Measurements from ENCODE around the gene SLC35C1. TPM values are rescaled to one million over a fixed set of nuclear protein-coding genes. Genes with fewer than 3 reads are reported as not detected.

SLC35C1 gene
- total RNA-seq, 1 donor from 2014 or later = 17.1 TPM

DNA sequence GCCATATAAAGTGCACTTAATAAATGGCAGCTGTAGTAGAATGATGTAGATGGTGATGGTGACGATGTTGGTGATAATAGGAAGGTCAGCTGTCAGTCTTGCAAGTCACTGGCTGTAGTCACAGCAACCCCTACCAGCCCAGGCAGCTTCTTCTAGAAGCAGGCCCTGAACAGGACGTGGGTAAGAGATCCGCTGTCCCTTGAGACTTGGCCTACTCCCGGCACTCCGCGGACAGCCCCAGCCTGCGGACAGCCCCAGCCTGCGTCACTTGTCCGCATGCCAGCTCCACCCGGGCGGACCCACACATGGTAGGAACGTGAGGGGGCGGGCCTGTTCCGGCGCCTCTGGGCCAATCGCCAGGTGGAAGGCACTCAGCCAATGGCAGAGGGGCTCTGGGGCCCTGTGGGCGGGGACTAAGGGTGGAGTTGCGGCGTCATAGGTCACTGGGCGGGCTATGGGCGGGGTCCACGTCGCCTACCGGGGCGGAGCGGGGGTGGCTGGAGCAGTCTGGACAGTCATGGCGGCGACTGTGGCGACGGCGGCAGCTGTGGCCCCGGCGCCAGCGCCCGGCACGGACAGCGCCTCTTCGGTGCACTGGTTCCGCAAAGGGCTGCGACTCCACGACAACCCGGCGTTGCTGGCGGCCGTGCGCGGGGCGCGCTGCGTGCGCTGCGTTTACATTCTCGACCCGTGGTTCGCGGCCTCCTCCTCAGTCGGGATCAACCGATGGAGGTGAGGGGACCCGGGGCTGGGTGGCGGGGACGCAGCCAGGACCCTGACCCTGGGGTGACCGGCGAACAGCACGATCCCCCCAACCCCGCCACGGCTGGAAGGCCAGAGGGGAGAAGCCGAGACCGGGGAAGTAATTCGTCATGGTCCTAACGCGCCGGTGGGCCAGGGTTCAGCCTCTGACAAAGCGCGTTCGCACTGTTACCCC, 42.3 kb downstream of the SLC35C1 start, which contains the start of gene CRY2:
Gene CRY2, plus strand, starts transcription at position 502 of the 937 bp plus-strand sequence. Its CDS starts 16 bp downstream, at position 518.
- Mint-ChIP-seq H3K27me3 (ENCODE audit: low read depth) (peaks cover 12% of the 10 kb centered on the region), H3K27ac (peak within 1 kb of the TSS; percentile 87), H3K4me3 (ENCODE audit: low read depth) (peak within 1 kb of the TSS; percentile 84), H3K36me3 (ENCODE audit: low read depth) (peaks cover 11% of the 10 kb centered on the region), H3K4me1 (ENCODE audit: low read depth) (peaks cover 47% of the 10 kb centered on the region), H3K9me3 (no peaks in the 10 kb centered on the region)
- DNase-seq (ENCODE audit: low spot score) = peak; percentile 96
- intact Hi-C loops (cut with micrococcal nuclease) = loop anchor here (1.0 to 10.0 kb wide), 6 partner anchors 42 to 1282 kb away; partner anchors contain the start of genes CD82 and SLC35C1

DNA sequence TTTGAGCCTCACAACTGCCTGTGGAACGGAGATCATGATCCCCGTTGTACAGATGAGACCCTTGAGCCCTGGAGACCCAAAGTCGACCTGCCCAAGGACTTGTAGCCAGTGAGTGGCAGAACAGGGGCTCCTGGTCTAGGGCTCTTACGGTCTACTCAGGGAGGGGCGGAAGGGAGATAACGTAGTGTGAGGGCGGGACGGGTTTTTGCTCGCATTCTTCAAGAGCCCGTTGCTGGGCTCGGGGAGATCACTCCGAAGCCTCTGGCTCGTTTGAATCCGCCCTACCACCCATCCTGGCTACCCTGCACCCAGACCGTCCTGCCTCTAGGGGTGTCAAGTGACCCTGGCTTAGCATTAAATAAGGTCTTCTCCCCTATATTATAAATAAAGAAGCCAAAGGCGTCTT, 43.0 kb downstream of the SLC35C1 start:
- H3K4me1 Mint-ChIP-seq (ENCODE audit: low read depth) = peaks cover 44% of the 10 kb centered on the region
- no peaks in the 10 kb centered on the region for H3K9me3 Mint-ChIP-seq
- H3K27ac Mint-ChIP-seq = peak overlapping the region; percentile 80
- H3K36me3 Mint-ChIP-seq (ENCODE audit: low read depth) = peaks cover 11% of the 10 kb centered on the region
- peak overlapping the region; percentile 84 for H3K4me3 Mint-ChIP-seq (ENCODE audit: low read depth)
- peak; percentile 63 for DNase-seq (ENCODE audit: low spot score)
- peaks cover 8% of the 10 kb centered on the region for H3K27me3 Mint-ChIP-seq (ENCODE audit: low read depth)
- intact Hi-C loops (cut with micrococcal nuclease) = loop anchor here (1.0 to 10.0 kb wide), 6 partner anchors 43 to 1283 kb away; partner anchors contain the start of genes CD82 and SLC35C1

DNA sequence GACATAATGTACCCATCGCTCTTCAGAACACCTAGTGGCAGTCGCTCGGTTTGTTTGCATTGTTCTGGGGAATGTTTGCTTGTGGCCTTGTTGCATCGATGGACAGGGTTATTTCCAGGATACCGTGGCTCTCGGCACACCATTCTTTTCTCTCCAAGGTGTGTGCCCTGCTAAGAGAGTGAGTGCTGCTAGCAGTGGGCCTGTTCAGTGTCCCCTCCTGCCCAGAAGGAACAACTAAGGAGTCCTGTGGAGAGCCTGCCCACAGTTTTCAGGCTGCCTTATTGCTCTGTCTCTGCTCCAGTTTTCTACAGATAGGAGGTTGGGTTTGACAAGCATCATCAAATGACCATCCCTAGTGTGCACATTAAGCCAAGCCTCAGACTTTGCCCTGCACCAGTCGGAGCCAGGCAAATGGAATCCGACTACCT, 43.7 kb downstream of the SLC35C1 start:
- DNase-seq (ENCODE audit: low spot score) = no peak
- Mint-ChIP-seq H3K27ac (no peak overlapping the region), H3K27me3 (ENCODE audit: low read depth) (peaks cover 8% of the 10 kb centered on the region), H3K9me3 (no peaks in the 10 kb centered on the region), H3K36me3 (ENCODE audit: low read depth) (peaks cover 11% of the 10 kb centered on the region), H3K4me1 (ENCODE audit: low read depth) (peaks cover 37% of the 10 kb centered on the region), H3K4me3 (ENCODE audit: low read depth) (peak overlapping the region; percentile 84)
- intact Hi-C loops (cut with micrococcal nuclease) = loop anchor here (5.0 to 10.0 kb wide), 4 partner anchors 156 to 1284 kb away; partner anchors contain the start of gene CD82

DNA sequence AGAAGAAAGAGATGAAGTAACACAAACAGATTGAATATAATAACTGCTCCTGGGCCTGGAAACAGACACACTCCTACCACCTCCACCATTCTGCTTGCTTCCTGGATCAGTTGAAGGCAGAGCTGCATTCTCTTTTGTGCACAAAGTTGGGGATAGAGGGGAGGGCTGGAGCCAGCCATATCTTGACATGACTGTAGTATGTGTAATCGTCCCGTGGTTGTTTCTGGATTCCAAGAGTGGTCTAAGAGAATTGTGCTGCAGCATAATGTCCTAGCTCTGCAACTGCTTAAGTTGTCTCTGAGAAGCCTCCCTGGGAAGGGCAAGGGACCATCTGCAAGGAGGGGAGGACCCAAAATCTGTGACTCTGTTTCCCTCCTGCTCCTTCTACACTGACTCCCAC, 45.5 kb downstream of the SLC35C1 start:
- H3K36me3 Mint-ChIP-seq (ENCODE audit: low read depth) = peaks cover 11% of the 10 kb centered on the region
- no peak overlapping the region for H3K4me3 Mint-ChIP-seq (ENCODE audit: low read depth)
- peaks cover 35% of the 10 kb centered on the region for H3K4me1 Mint-ChIP-seq (ENCODE audit: low read depth)
- H3K27me3 Mint-ChIP-seq (ENCODE audit: low read depth) = peaks cover 4% of the 10 kb centered on the region
- no peaks in the 10 kb centered on the region for H3K9me3 Mint-ChIP-seq
- DNase-seq (ENCODE audit: low spot score) = no peak
- intact Hi-C loops (cut with micrococcal nuclease) = no loop called here
- H3K27ac Mint-ChIP-seq = no peak overlapping the region

DNA sequence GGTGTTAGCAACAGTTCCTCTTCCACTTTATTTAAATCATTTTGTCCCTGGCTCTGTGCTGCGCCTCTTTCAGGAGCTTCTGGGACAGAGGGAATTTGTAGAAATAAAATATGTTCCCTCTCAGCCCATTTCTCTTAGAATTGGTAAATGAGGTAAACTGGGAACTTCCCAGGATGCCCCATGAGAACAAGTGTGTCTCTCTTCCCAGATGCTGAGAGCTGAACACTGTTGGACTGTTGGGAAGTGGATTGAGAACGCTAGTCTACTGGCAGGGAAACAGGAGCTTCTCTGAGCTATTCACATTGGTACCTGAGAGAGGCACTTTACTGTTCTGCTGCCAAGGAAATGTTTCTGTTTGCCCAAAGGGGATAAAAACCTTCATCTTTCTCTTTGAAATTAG, 46.3 kb downstream of the SLC35C1 start:
- intact Hi-C loops (cut with micrococcal nuclease) = no loop called here
- no peak overlapping the region for H3K27ac Mint-ChIP-seq
- peaks cover 32% of the 10 kb centered on the region for H3K4me1 Mint-ChIP-seq (ENCODE audit: low read depth)
- H3K36me3 Mint-ChIP-seq (ENCODE audit: low read depth) = peaks cover 11% of the 10 kb centered on the region
- no peaks in the 10 kb centered on the region for H3K27me3 Mint-ChIP-seq (ENCODE audit: low read depth)
- H3K9me3 Mint-ChIP-seq = no peaks in the 10 kb centered on the region
- DNase-seq (ENCODE audit: low spot score) = no peak
- H3K4me3 Mint-ChIP-seq (ENCODE audit: low read depth) = no peak overlapping the region

DNA sequence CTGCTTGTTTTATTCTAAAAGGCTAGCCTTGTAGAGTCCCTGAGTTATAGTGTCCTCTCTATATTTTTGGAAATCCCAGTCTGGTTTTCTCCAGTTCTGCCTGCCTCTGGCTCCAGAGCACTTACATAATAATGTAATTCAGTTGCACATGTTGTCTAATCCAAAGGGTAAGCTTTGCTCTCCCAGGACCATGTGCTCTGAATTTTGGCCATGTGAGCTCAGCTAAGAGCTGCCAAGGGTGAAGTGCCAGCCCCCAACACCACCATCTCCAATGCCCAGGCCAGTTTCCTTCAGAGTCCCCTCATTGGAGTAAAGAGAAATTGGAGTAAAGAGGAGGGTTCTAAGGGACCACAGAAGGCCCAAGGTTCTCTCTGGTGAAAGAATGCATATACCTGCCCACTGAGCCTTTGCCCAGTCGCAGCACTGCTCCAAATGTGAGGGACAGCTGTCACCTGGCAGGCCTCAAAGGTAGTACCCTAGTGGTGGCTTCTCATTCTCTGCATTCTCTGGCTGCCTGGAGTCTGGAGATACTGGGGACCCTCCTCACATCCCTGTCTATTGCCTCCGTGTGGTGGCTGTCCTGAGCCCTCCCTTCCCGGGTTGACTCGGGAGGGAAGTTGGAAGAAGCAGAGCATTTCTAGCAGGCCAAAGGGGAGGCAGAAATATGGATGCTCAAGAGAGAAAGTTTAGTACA, 47.2 kb downstream of the SLC35C1 start:
- intact Hi-C loops (cut with micrococcal nuclease) = no loop called here
- Mint-ChIP-seq H3K27me3 (ENCODE audit: low read depth) (no peaks in the 10 kb centered on the region), H3K36me3 (ENCODE audit: low read depth) (peaks cover 15% of the 10 kb centered on the region), H3K4me3 (ENCODE audit: low read depth) (no peak overlapping the region), H3K9me3 (no peaks in the 10 kb centered on the region), H3K27ac (no peak overlapping the region), H3K4me1 (ENCODE audit: low read depth) (peaks cover 24% of the 10 kb centered on the region)
- no peak for DNase-seq (ENCODE audit: low spot score)

DNA sequence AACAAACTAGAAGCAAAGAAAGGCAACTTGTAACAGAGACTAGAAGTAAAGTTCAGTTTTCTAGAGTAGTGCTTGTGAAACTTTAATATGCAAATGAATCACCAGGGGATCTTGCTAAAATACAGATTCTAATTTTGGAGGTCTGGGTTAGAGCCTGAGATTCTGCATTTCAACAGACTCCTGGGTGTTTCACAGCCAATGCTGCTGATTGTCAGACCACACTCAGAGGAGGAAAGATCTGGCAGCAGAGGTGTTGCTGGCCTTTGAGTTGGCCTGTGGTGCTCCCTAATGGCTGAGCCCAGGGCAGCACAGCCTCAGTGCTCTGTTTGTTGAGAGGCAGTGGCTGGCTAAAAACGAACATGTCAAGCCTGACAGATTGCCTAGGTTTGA, 47.8 kb downstream of the SLC35C1 start:
- H3K4me3 Mint-ChIP-seq (ENCODE audit: low read depth) = no peak overlapping the region
- peaks cover 19% of the 10 kb centered on the region for H3K36me3 Mint-ChIP-seq (ENCODE audit: low read depth)
- intact Hi-C loops (cut with micrococcal nuclease) = no loop called here
- no peaks in the 10 kb centered on the region for H3K9me3 Mint-ChIP-seq
- DNase-seq (ENCODE audit: low spot score) = no peak
- H3K27ac Mint-ChIP-seq = no peak overlapping the region
- no peaks in the 10 kb centered on the region for H3K27me3 Mint-ChIP-seq (ENCODE audit: low read depth)
- peaks cover 24% of the 10 kb centered on the region for H3K4me1 Mint-ChIP-seq (ENCODE audit: low read depth)

DNA sequence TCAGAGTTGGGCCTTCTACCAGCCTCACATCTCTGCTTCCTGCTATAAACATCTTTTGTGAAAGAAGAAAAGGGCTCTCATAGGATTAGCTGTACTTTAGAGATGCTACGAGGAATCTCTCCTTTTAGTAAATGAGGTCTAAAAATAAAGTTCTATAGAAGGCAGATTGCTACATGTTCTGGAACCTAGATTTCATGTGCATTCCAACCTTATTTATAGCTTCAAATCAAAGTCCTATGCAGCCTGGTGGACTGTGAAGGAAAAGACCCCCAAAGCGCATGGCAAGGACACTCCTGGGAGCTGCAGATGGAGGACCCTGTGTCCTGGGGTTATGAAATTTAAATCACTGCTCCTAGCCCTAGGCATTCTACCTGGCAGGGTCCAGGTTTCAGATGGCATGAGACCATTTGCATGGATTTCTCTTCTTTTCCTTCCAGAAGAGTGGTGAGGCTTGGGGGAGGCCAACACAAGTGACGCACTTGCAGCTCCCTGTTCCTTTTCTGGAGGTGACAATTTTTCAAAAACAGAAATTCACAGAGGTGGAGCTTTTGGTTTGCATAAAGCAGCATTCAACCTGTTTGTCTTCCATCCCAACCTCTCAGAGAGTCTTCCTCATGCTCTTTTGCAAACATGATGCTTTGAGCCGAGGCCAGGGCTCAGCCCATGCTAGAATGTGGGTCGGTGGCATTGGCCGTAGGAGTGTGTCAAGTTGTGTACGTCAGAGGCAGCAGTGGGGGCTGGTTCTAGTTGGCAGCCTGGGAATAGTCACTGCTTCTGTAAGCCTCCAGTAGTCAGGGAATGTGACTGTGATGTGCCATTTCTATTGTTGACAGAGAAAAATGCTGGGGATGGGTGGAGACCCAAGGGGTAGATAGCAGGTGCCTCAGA, 48.6 kb downstream of the SLC35C1 start:
- H3K4me1 Mint-ChIP-seq (ENCODE audit: low read depth) = peaks cover 16% of the 10 kb centered on the region
- H3K4me3 Mint-ChIP-seq (ENCODE audit: low read depth) = no peak overlapping the region
- no peak for DNase-seq (ENCODE audit: low spot score)
- no peaks in the 10 kb centered on the region for H3K9me3 Mint-ChIP-seq
- intact Hi-C loops (cut with micrococcal nuclease) = no loop called here
- H3K36me3 Mint-ChIP-seq (ENCODE audit: low read depth) = peaks cover 21% of the 10 kb centered on the region
- no peaks in the 10 kb centered on the region for H3K27me3 Mint-ChIP-seq (ENCODE audit: low read depth)
- H3K27ac Mint-ChIP-seq = no peak overlapping the region

DNA sequence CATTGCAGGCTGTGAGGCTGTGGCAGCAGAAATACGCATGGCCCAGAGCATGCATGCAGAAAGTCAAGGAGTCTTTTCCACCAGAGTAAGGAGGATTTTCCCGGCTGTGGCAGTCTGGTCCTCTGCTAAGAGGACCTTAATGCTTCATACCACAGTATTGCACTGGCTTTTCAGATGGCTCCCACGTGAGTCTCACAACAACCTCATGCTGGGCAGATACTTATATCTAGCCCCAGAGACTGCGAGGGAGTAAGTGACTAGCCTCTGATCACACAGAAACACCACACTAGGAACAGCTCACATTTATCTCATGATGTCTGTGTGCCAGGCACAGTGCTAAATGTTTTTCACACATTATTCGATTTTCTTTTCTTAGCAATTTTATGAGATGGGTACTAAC, 50.4 kb downstream of the SLC35C1 start:
- H3K9me3 Mint-ChIP-seq = no peaks in the 10 kb centered on the region
- H3K27ac Mint-ChIP-seq = no peak overlapping the region
- no peaks in the 10 kb centered on the region for H3K27me3 Mint-ChIP-seq (ENCODE audit: low read depth)
- intact Hi-C loops (cut with micrococcal nuclease) = no loop called here
- H3K4me1 Mint-ChIP-seq (ENCODE audit: low read depth) = peaks cover 7% of the 10 kb centered on the region
- no peak for DNase-seq (ENCODE audit: low spot score)
- H3K4me3 Mint-ChIP-seq (ENCODE audit: low read depth) = no peak overlapping the region
- peaks cover 29% of the 10 kb centered on the region for H3K36me3 Mint-ChIP-seq (ENCODE audit: low read depth)

DNA sequence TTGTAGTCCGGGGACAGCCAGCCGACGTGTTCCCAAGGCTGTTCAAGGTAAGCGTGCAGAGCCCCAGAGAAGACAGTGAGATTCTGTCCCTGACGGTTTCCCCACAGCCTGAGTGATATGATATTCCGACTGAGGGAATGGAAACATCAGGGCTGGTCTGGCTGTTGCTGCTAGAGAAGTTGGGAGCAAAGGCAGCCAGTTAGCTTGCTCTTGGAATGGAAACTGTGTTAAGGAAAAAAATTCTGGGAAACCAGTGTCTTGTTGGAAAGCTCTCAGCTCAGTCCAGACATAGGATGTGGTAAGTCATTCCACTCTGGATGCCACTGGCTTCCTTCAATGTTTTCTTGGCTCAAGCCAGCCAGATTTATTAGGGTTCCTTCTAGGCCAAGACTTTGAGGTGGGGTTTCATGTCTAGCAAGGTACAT, 51.1 kb downstream of the SLC35C1 start:
- intact Hi-C loops (cut with micrococcal nuclease) = no loop called here
- DNase-seq (ENCODE audit: low spot score) = no peak
- Mint-ChIP-seq H3K4me1 (ENCODE audit: low read depth) (peaks cover 3% of the 10 kb centered on the region), H3K9me3 (no peaks in the 10 kb centered on the region), H3K27me3 (ENCODE audit: low read depth) (no peaks in the 10 kb centered on the region), H3K27ac (no peak overlapping the region), H3K4me3 (ENCODE audit: low read depth) (no peak overlapping the region), H3K36me3 (ENCODE audit: low read depth) (peaks cover 30% of the 10 kb centered on the region)

DNA sequence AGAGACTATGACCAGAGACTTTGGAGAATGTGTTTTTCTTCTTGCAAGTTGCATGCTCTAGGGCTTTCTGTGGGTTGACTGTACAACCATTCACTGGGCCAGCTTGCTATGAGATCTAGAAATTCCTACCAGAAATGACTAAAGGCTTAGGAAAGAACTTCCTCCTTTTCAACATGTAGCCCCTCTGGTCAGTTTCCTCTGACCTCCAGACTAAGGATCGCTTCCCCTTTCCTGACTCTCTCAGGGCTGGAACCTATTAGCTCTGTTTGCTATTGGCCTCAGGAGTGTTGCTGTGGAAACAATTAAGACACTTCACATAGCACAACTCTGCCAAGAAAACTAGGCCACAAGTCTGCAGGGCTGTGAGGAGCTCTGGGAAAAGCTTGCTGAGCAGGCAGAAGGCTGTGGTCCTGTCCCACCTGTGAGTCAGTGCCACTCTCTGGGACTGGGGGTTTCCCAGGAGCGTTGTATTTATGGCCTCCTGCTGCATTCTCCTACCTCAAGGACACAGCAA, 53.1 kb downstream of the SLC35C1 start:
- DNase-seq (ENCODE audit: low spot score) = no peak
- H3K4me1 Mint-ChIP-seq (ENCODE audit: low read depth) = no peaks in the 10 kb centered on the region
- peaks cover 44% of the 10 kb centered on the region for H3K36me3 Mint-ChIP-seq (ENCODE audit: low read depth)
- intact Hi-C loops (cut with micrococcal nuclease) = no loop called here
- H3K9me3 Mint-ChIP-seq = no peaks in the 10 kb centered on the region
- H3K27ac Mint-ChIP-seq = no peak overlapping the region
- no peak overlapping the region for H3K4me3 Mint-ChIP-seq (ENCODE audit: low read depth)
- H3K27me3 Mint-ChIP-seq (ENCODE audit: low read depth) = no peaks in the 10 kb centered on the region
